ENCODE results near the gene ARMC9.

Gene ARMC9

DNA sequence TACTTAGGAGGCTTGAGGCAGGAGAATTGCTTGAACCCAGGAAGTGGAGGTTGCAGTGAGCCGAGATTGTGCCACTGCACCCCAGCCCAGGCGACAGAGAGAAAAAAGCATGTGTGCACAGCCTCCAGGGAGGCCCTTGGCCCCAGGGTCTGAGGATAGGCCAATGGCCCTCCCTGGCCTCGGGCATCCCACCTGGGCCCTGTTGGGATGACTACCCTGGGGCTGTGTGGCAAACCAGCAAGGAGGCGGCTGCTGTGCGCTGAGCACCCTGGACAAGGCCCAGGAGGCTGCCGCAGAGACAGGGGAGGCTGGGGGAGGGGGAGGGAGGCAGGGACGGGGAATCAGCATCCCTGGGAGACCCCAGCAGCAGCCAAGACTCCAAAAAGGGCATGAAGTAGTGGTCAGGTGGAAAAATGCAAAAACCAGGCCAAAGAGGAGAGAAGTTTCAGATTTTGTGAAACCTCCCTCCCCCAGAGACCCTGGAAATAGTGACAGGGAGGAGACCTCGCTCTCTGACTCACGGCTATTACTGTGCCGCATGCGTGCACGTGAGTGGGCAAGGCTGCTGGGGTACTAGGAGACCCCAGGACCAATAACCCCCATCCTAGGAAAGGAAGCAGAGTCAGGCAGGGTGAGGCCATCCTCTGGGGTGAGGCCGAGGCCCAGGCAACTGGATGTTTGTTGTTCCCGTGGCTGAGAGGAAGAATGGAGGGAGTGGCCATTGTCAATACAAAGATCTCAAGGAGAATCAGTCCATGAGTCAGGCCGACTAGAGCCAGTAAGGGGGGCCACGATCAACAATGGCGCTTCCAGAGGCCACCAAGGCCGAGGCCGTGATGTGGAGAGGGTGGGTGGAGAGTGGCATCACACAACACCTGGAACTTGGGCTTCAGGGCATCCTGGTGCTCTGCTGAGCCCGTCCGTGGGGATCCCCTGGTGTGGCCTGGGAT, 181.1 kb downstream of the ARMC9 start:
- Histone ChIP-seq H3K36me3 (peaks cover 0 to 1% (median 0%) of the 10 kb centered on the region in 3 donors), H3K4me1 (no peaks in the 10 kb centered on the region), H3K27me3 (no peaks in the 10 kb centered on the region), H3K9me3 (no peaks in the 10 kb centered on the region), H3K27ac (no peak overlapping the region), H3K4me3 (no peak overlapping the region)
- intact Hi-C loops (cut with DNase I; ENCODE audit: low total_unique reads), result no loop called here
- TF ChIP-seq CTCF (IDR thresholded peaks at IDR 0.05), result no peak
- DNase-seq, result no peak

DNA sequence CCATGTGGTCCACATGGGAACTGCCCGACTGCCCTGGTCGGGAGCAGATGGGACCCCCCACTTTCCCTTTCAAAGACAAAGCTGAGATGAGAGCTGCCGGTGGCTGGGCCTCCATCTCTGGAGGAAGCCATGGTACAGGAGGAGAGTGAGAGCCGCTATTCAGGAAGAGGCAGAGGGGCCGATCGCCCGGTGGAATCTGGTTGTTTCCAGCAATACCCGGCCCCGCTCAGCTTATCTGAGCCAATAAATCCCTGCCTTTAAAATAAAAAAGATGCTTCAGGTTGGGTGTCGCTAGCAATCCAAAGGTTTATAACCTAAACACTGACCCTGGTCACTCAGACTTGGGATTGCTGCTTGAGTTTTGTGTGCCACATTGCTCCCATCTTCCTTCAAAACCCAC, 181.9 kb downstream of the ARMC9 start:
- Histone ChIP-seq H3K4me1 (no peaks in the 10 kb centered on the region), H3K27ac (no peak overlapping the region), H3K36me3 (peaks cover 0 to 5% (median 0%) of the 10 kb centered on the region in 3 donors), H3K4me3 (no peak overlapping the region), H3K9me3 (no peaks in the 10 kb centered on the region), H3K27me3 (no peaks in the 10 kb centered on the region)
- no peak for DNase-seq
- TF ChIP-seq CTCF (IDR thresholded peaks at IDR 0.05), result no peak
- intact Hi-C loops (cut with DNase I; ENCODE audit: low total_unique reads), result no loop called here

DNA sequence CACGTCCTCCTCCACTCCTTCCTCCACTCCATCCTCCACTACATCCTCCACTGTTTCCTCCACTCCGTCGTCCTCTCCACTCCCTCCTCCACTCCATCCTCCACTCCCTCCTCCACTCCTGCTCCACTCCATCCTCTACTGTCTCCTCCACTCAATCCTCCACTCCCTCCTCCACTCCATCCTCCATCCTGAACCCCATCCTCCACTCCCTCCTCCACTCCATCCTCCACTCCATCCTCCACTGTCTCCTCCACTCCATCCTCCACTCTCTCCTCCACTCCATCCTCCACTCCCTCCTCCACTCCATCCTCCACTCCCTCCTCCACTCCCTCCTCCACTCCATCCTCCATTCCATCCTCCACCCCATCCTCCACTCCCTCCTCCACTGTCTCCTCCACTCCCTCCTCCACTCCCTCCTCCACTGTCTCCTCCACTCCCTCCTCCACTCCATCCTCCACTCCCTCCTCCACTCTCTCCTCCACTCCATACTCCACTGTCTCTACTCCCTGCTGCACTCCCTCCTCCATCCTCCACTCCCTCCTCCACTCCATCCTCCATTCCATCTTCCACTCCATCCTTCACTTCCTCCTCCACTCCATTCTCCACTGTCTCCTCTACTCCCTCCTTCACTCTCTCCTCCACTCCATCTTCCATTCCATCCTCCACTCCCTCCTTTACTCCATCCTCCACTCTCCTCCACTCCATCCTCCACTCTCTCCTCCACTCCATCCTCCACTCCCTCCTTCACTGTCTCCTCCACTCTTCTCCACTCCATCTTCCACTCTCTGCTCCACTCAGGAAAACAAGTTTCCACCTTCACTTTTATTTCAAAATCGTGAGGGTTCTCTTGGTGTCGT, 182.8 kb downstream of the ARMC9 start:
- H3K4me3 ChIP-seq, result no peak overlapping the region
- no peak for TF ChIP-seq CTCF (IDR thresholded peaks at IDR 0.05)
- H3K36me3 ChIP-seq, result peaks cover 0 to 5% (median 0%) of the 10 kb centered on the region in 3 donors
- no peak for DNase-seq
- intact Hi-C loops (cut with DNase I; ENCODE audit: low total_unique reads), result no loop called here
- H3K27ac ChIP-seq, result no peak overlapping the region
- H3K4me1 ChIP-seq, result no peaks in the 10 kb centered on the region
- H3K27me3 ChIP-seq, result no peaks in the 10 kb centered on the region
- no peaks in the 10 kb centered on the region for H3K9me3 ChIP-seq

DNA sequence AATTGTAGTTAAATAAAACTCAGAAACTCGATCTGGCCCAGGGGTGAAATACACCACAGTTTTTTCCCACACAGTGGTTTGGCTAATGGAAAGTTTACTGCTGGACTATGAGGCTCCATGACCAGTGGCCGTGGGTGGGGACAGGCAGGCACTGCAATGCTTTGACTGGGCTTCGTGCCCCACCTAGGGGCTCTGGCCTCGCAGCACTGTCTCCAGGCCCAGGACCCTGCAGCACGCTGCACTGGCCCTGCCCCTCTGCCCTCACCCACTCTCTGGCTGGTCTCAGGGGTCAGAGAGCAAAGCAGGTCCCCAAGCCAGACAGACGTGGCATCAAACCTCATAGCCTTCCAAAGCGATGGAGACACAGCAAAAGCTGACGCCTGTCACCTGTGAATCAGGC, 183.7 kb downstream of the ARMC9 start:
- Histone ChIP-seq H3K36me3 (peaks cover 0 to 5% (median 0%) of the 10 kb centered on the region in 3 donors), H3K4me3 (no peak overlapping the region), H3K4me1 (no peaks in the 10 kb centered on the region), H3K27me3 (no peaks in the 10 kb centered on the region), H3K9me3 (no peaks in the 10 kb centered on the region), H3K27ac (no peak overlapping the region)
- no peak for TF ChIP-seq CTCF (IDR thresholded peaks at IDR 0.05)
- no peak for DNase-seq
- intact Hi-C loops (cut with DNase I; ENCODE audit: low total_unique reads), result no loop called here

- intact Hi-C loops (cut with DNase I; ENCODE audit: low total_unique reads), result no loop called here
- TF ChIP-seq CTCF (IDR thresholded peaks at IDR 0.05), result no peak
- Histone ChIP-seq H3K4me1 (peaks cover 0 to 5% (median 0%) of the 10 kb centered on the region in 4 donors), H3K36me3 (peaks cover 0 to 5% (median 0%) of the 10 kb centered on the region in 3 donors), H3K27ac (no peak overlapping the region), H3K27me3 (no peaks in the 10 kb centered on the region), H3K9me3 (no peaks in the 10 kb centered on the region), H3K4me3 (no peak overlapping the region)
- DNase-seq, result no peak
Measured at GRCh38 chr2:231383416-231384108, 185.1 kb downstream of the ARMC9 start.
